CD14-positive monocyte (primary cell): ENCODE results near the gene ADAR. TPM values are rescaled to one million over a fixed set of nuclear protein-coding genes. Genes with fewer than 3 reads are reported as not detected.

Source experiments
- DNase-seq, 3 donors: peaks; one replicate each; pipeline ENCODE4 v3.0.0-alpha.2; 2011 to 2022
- H2AFZ ChIP-seq: 2 replicates; pipeline ENCODE4 v1.6.0; 2012; ENCODE audit warnings: mild to moderate bottlenecking, low read depth, low read length, inconsistent platforms; ENCODE audit not compliant: insufficient read depth, poor library complexity, severe bottlenecking
- H3K27ac ChIP-seq, 2 donors: 1 replicate in 1 of 2; 2 replicates in 1 of 2; pipeline ENCODE4 v1.5.1; 2012 to 2013; ENCODE audit warnings: low read length in 2 of 2, control low read depth in 1 of 2, inconsistent platforms in 1 of 2, low read depth in 1 of 2, mild to moderate bottlenecking in 1 of 2
- H3K27me3 ChIP-seq, 2 donors: one replicate each; pipeline versions ENCODE4 v1.6.0 to v1.6.1; 2011 to 2013; ENCODE audit warnings: low read length in 2 of 2; ENCODE audit not compliant: control insufficient read depth in 2 of 2, insufficient read depth in 2 of 2
- H3K36me3 ChIP-seq, 2 donors: replicated peaks in 1 of 2; 1 replicate in 1 of 2; 2 replicates in 1 of 2; pipeline versions ENCODE4 v1.5.1 to v1.6.1; 2012 to 2013; ENCODE audit warnings: low read length in 2 of 2, control low read depth in 1 of 2, inconsistent platforms in 1 of 2, mild to moderate bottlenecking in 1 of 2; ENCODE audit not compliant: insufficient read depth in 2 of 2, control insufficient read depth in 1 of 2
- H3K4me1 ChIP-seq, 2 donors: 1 replicate in 1 of 2; 2 replicates in 1 of 2; pipeline versions ENCODE4 v1.5.1 to v1.6.1; 2012 to 2013; ENCODE audit warnings: low read length in 2 of 2, control low read depth in 1 of 2, inconsistent platforms in 1 of 2, mild to moderate bottlenecking in 1 of 2, moderate library complexity in 1 of 2; ENCODE audit not compliant: insufficient read depth in 2 of 2, control insufficient read depth in 1 of 2
- H3K4me2 ChIP-seq: replicated peaks from 2 replicates; pipeline ENCODE3; 2012; ENCODE audit warnings: low read length, moderate library complexity, mild to moderate bottlenecking; ENCODE audit not compliant: poor library complexity, severe bottlenecking; ENCODE audit errors: extremely low read depth
- H3K4me3 ChIP-seq, 3 experiments: fragments of 200-600 bp in 1 of 3; sonication (generic) in 1 of 3; replicated peaks in 1 of 3; 1 replicate in 2 of 3; 2 replicates in 1 of 3; pipeline ENCODE4 v1.5.1; 2011 to 2013; ENCODE audit warnings: low read length in 3 of 3, mild to moderate bottlenecking in 3 of 3, control low read depth in 2 of 3, low read depth in 2 of 3, inconsistent platforms in 1 of 3, moderate library complexity in 1 of 3
- H3K79me2 ChIP-seq: 2 replicates; pipeline ENCODE4 v1.6.0; 2012; ENCODE audit warnings: mild to moderate bottlenecking, control low read depth, inconsistent platforms, low read length, moderate library complexity; ENCODE audit not compliant: insufficient read depth
- H3K9ac ChIP-seq: 2 replicates; pipeline ENCODE4 v1.6.0; 2017; ENCODE audit warnings: low read length, mild to moderate bottlenecking; ENCODE audit not compliant: insufficient read depth, poor library complexity, severe bottlenecking
- H3K9me3 ChIP-seq, 2 donors: replicated peaks in 1 of 2; 1 replicate in 1 of 2; 2 replicates in 1 of 2; pipeline versions ENCODE4 v1.5.1 to v1.6.1; 2012 to 2013; ENCODE audit warnings: low read length in 2 of 2, control low read depth in 1 of 2; ENCODE audit not compliant: control insufficient read depth in 1 of 2, insufficient read depth in 1 of 2
- H4K20me1 ChIP-seq: 2 replicates; pipeline ENCODE4 v1.6.0; 2012; ENCODE audit warnings: mild to moderate bottlenecking, low read length, control low read depth, moderate library complexity; ENCODE audit not compliant: insufficient read depth
- H3K27ac Mint-ChIP-seq, 7 donors: one replicate each; pipeline ENCODE4 v1.8.0; 2020; ENCODE audit warnings: mild to moderate bottlenecking in 7 of 7, mixed read lengths in 7 of 7, moderate library complexity in 6 of 7, inconsistent platforms in 2 of 7
- H3K27me3 Mint-ChIP-seq, 3 donors: one replicate each; pipeline ENCODE4 v1.8.0; 2021 to 2022; ENCODE audit warnings: low read depth in 3 of 3, mild to moderate bottlenecking in 3 of 3, mixed read lengths in 3 of 3, moderate library complexity in 3 of 3, inconsistent platforms in 1 of 3
- H3K36me3 Mint-ChIP-seq, 2 donors: one replicate each; pipeline ENCODE4 v1.8.0; 2020; ENCODE audit warnings: mixed read lengths in 2 of 2, inconsistent platforms in 1 of 2, mild to moderate bottlenecking in 1 of 2
- H3K4me1 Mint-ChIP-seq: one replicate; pipeline ENCODE4 v1.8.0; 2020; ENCODE audit warnings: mild to moderate bottlenecking, mixed read lengths
- H3K4me3 Mint-ChIP-seq, 2 donors: one replicate each; pipeline ENCODE4 v1.8.0; 2020; ENCODE audit warnings: mild to moderate bottlenecking in 2 of 2, mixed read lengths in 2 of 2, moderate library complexity in 1 of 2
- H3K9me3 Mint-ChIP-seq, 7 donors: one replicate each; pipeline ENCODE4 v1.8.0; 2020 to 2022; ENCODE audit warnings: mixed read lengths in 7 of 7, mild to moderate bottlenecking in 6 of 7, moderate library complexity in 6 of 7, inconsistent platforms in 2 of 7
- WGBS: methylation state at CpG from one replicate; pipeline ENCODE4 v1.1.5; 2013; ENCODE audit warnings: missing lambda C conversion rate; ENCODE audit not compliant: insufficient coverage; 5-methylcytosine and 5-hydroxymethylcytosine counted together
- intact Hi-C, 2 donors: fragments of 100-400 bp; cut with micrococcal nuclease; formaldehyde crosslinking; loops; one replicate each; pipeline versions ENCODE4 v1.15.0 to v1.15.1; 2023
- polyA plus RNA-seq, 3 donors: library from polyadenylated mRNA; depleted of rRNA in 1 of 3; unstranded in 2 of 3; stranded (reverse) in 1 of 3; fragments of 300-500 nt in 2 of 3; fragments of >200 nt in 1 of 3; fragmentation: Illumina TruSeq in 2 of 3; gene quantifications; 1 replicate in 2 of 3; 2 replicates in 1 of 3; pipeline ENCODE4 v1.2.3, GENCODE V29; 2012 to 2021
- TF ChIP-seq, protein P1 (sequence below): fragments of 200-600 bp; IDR thresholded peaks from one replicate; pipeline ENCODE4 v1.8.0; 2022; ENCODE audit warnings: antibody characterized with exemption, mild to moderate bottlenecking

ADAR gene
- polyA plus RNA-seq, 3 donors, result 57.3 to 100 (median 91.6) TPM

DNA sequence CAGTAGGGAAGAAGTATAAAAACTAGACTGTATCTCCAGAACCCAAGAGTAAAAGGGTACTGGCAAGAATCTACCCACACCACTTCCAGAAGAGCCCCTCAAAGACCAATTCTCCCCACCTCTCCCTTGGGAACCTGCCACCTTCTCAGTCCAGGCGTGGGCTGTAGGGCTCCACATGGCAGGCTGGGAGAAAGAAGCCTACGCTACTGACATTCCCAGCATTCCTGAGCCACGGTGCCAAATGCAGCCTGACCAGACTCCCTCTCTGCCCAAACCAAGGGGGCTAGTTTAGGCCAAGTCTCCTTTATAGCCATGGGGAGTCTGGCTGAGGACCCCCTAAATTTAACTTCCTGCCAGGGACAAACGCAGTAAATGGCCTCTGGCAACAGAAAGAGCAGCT lies 51.6 kb downstream of the ADAR start:
- peaks cover 29% of the 10 kb centered on the region for H3K4me1 Mint-ChIP-seq

DNA sequence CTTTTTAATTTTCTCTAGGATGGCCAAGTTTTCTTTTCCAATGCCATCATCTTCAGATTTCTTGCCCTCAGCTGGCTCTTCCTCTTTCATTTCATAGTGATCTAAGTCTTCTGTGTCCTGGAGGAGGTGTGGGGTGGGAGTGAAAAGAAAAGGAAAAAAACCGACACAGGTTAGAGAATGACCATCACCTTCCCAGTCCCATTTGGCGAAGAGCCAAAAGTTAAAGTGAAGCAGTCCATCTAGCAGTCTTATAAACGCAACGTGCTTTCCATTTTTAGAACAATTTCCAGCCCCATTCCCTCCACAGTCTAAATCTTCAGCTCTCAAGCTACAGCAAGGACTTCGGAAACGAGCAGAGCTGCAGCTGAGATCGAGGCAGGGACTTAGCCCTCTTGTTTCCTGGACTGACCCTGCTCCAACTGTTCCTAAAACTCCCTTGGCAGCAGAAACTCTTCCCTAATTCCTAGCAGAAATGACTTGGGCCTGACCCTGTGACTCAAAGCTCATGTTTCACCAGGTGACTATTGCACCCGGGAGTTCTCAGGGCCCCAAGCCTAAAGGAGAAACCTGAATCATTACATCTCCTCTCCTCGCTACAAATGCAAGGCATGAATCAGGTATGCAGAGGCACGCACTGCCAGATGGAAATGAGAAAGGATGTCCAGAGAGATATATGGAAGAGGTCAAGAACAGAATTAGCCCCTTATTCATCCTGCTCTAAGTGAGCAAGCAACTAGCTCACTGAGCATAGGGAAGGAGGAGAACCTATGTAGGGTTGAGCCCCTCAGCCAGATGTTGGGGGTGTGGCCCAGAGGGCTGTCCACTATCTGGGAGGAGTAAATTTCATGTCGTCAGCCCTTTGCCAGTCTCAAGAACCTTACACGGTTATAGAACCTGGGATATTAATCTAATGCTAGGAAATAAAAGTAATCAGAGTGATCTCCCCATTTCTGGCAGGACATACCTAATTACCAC lies 54.6 kb downstream of the ADAR start:
- 97% methylated on average over 5 of the region's 12 CpGs for WGBS
- no peaks in the 10 kb centered on the region for H3K9me3 ChIP-seq
- peaks cover 72 to 78% of the 10 kb centered on the region in 2 donors for H3K36me3 Mint-ChIP-seq
- peaks cover 71 to 81% of the 10 kb centered on the region in 2 donors for H3K36me3 ChIP-seq
- H3K4me3 Mint-ChIP-seq, result no peak overlapping the region
- no peak for DNase-seq
- peaks cover 33% of the 10 kb centered on the region for H3K4me1 Mint-ChIP-seq
- no peak overlapping the region for H3K9ac ChIP-seq
- peak overlapping the region in 2 of 7 donors; percentile 0 to 18 for H3K27ac Mint-ChIP-seq
- peaks cover 92% of the 10 kb centered on the region for H4K20me1 ChIP-seq
- no peaks in the 10 kb centered on the region for H3K27me3 ChIP-seq
- no peak overlapping the region for H3K4me3 ChIP-seq
- H3K79me2 ChIP-seq, result peaks cover 35% of the 10 kb centered on the region
- H3K27me3 Mint-ChIP-seq, result no peaks in the 10 kb centered on the region
- intact Hi-C loops, result loop anchor here in 1 of 2 donors (10.0 kb wide), 2 partner anchors 381 to 531 kb away; partner anchors contain the start of gene PMVK
- no peak overlapping the region for H3K4me2 ChIP-seq
- H2AFZ ChIP-seq, result no peak overlapping the region
- H3K27ac ChIP-seq, result no peak overlapping the region
- H3K9me3 Mint-ChIP-seq, result no peaks in the 10 kb centered on the region
- H3K4me1 ChIP-seq, result peaks cover 17 to 26% of the 10 kb centered on the region in 2 donors
- TF ChIP-seq, protein P1, sequence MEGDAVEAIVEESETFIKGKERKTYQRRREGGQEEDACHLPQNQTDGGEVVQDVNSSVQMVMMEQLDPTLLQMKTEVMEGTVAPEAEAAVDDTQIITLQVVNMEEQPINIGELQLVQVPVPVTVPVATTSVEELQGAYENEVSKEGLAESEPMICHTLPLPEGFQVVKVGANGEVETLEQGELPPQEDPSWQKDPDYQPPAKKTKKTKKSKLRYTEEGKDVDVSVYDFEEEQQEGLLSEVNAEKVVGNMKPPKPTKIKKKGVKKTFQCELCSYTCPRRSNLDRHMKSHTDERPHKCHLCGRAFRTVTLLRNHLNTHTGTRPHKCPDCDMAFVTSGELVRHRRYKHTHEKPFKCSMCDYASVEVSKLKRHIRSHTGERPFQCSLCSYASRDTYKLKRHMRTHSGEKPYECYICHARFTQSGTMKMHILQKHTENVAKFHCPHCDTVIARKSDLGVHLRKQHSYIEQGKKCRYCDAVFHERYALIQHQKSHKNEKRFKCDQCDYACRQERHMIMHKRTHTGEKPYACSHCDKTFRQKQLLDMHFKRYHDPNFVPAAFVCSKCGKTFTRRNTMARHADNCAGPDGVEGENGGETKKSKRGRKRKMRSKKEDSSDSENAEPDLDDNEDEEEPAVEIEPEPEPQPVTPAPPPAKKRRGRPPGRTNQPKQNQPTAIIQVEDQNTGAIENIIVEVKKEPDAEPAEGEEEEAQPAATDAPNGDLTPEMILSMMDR, result no peak

More for the DNA sequence above, 51.6 kb downstream of the ADAR start:
- Mint-ChIP-seq H3K9me3 (no peaks in the 10 kb centered on the region), H3K36me3 (peaks cover 47 to 52% of the 10 kb centered on the region in 2 donors), H3K27ac (peak overlapping the region in 3 of 7 donors; percentile 14 to 70 (median 57)), H3K27me3 (peaks cover 0 to 2% (median 0%) of the 10 kb centered on the region in 3 donors), H3K4me3 (no peak overlapping the region)
- H3K27me3 ChIP-seq, result no peaks in the 10 kb centered on the region
- intact Hi-C loops, result loop anchor here (5.0 to 10.0 kb wide), 7 partner anchors 51 to 586 kb away; partner anchors contain the start of genes ADAR (in 1 of the 2), DPM3 (in 1 of the 2), KCNN3 (in 1 of the 2) and PMVK (in 1 of the 2)
- H3K36me3 ChIP-seq, result peaks cover 46 to 51% of the 10 kb centered on the region in 2 donors
- no peaks in the 10 kb centered on the region for H3K9me3 ChIP-seq
- peak overlapping the region in 1 of 3 experiments; percentile 97 for H3K4me3 ChIP-seq
- H3K9ac ChIP-seq, result no peak overlapping the region
- H3K27ac ChIP-seq, result peak overlapping the region in 1 of 2 donors; percentile 89
- H4K20me1 ChIP-seq, result peaks cover 61% of the 10 kb centered on the region
- H3K79me2 ChIP-seq, result peaks cover 35% of the 10 kb centered on the region
- peaks cover 26 to 27% of the 10 kb centered on the region in 2 donors for H3K4me1 ChIP-seq
- TF ChIP-seq, protein P1, result no peak
- H2AFZ ChIP-seq, result no peak overlapping the region
- WGBS, result 43% methylated on average over 2 of the region's 4 CpGs
- DNase-seq, result no peak
- H3K4me2 ChIP-seq, result peak overlapping the region; percentile 100
